GM23338 (cell line): ENCODE results near the gene ZNF774. TPM values are rescaled to one million over a fixed set of nuclear protein-coding genes. Genes with fewer than 3 reads are reported as not detected.

ENCODE experiments used
- ATAC-seq: fragments of 200-7000 bp; cut with Tn5 transposase; 3 replicates; pipeline ENCODE4 v1.9.1; 2020
- DNase-seq: peaks from one replicate; pipeline ENCODE4 v3.0.0-alpha.2; 2015; ENCODE audit warnings: low spot score
- H2AFZ ChIP-seq: fragments of 200-600 bp; sonication (generic); 2 replicates; pipeline ENCODE4 v1.8.0; 2016; ENCODE audit warnings: antibody characterized with exemption, mild to moderate bottlenecking, moderate library complexity
- H3F3A ChIP-seq: fragments of 200-600 bp; sonication (generic); replicated peaks from 2 replicates; pipeline ENCODE4 v1.8.0; 2017; ENCODE audit warnings: antibody characterized with exemption, mixed run types, low read depth
- H3K27ac ChIP-seq: fragments of 200-600 bp; sonication (generic); 2 replicates; pipeline ENCODE4 v1.6.1; 2016; ENCODE audit warnings: low read depth
- H3K27me3 ChIP-seq: fragments of 200-600 bp; sonication (generic); 2 replicates; pipeline ENCODE4 v1.8.0; 2016; ENCODE audit warnings: mild to moderate bottlenecking, mixed run types, moderate library complexity; ENCODE audit not compliant: insufficient read depth
- H3K36me3 ChIP-seq: fragments of 200-600 bp; sonication (generic); 2 replicates; pipeline ENCODE4 v1.8.0; 2016; ENCODE audit warnings: mild to moderate bottlenecking; ENCODE audit not compliant: insufficient read depth
- H3K4me1 ChIP-seq: fragments of 200-600 bp; sonication (generic); 2 replicates; pipeline ENCODE4 v1.8.0; 2016; ENCODE audit warnings: mild to moderate bottlenecking, moderate library complexity; ENCODE audit not compliant: insufficient read depth
- H3K4me2 ChIP-seq: fragments of 200-600 bp; sonication (generic); 2 replicates; pipeline ENCODE4 v1.7.1; 2017; ENCODE audit warnings: mixed run types
- H3K4me3 ChIP-seq: fragments of 200-600 bp; sonication (generic); 2 replicates; pipeline ENCODE4 v1.6.1; 2016; ENCODE audit warnings: mixed run types
- H3K79me2 ChIP-seq: fragments of 200-600 bp; sonication (generic); replicated peaks from 2 replicates; pipeline ENCODE4 v1.8.0; 2017; ENCODE audit warnings: mild to moderate bottlenecking; ENCODE audit not compliant: insufficient read depth
- H3K9me2 ChIP-seq: fragments of 200-600 bp; sonication (generic); 2 replicates; pipeline ENCODE4 v1.8.0; 2017; ENCODE audit not compliant: insufficient read depth
- H4K20me1 ChIP-seq: fragments of 200-600 bp; sonication (generic); replicated peaks from 2 replicates; pipeline ENCODE4 v1.8.0; 2017; ENCODE audit warnings: mild to moderate bottlenecking; ENCODE audit not compliant: insufficient read depth
- H3K27ac Mint-ChIP-seq: 2 replicates; pipeline ENCODE4 v1.8.0; 2020; ENCODE audit warnings: inconsistent platforms, mild to moderate bottlenecking, moderate library complexity, mixed read lengths
- H3K27me3 Mint-ChIP-seq: 3 replicates; pipeline ENCODE4 v1.8.0; 2022; ENCODE audit warnings: low read depth, mild to moderate bottlenecking, moderate library complexity, mixed read lengths, inconsistent platforms; ENCODE audit not compliant: insufficient read depth, poor library complexity
- H3K36me3 Mint-ChIP-seq: 3 replicates; pipeline ENCODE4 v1.8.0; 2021; ENCODE audit warnings: low read depth, mild to moderate bottlenecking, inconsistent platforms, moderate library complexity, mixed read lengths
- H3K4me1 Mint-ChIP-seq: 3 replicates; pipeline ENCODE4 v1.8.0; 2020; ENCODE audit warnings: mild to moderate bottlenecking, inconsistent platforms, mixed read lengths
- H3K4me3 Mint-ChIP-seq: 3 replicates; pipeline ENCODE4 v1.8.0; 2021; ENCODE audit warnings: moderate library complexity, mild to moderate bottlenecking, inconsistent platforms, mixed read lengths
- H3K9me3 Mint-ChIP-seq: 3 replicates; pipeline ENCODE4 v1.8.0; 2020; ENCODE audit warnings: moderate library complexity, mild to moderate bottlenecking, inconsistent platforms, mixed read lengths
- CREB1 ChIP-seq: fragments of 250-450 bp; sonication (Bioruptor Pico); IDR thresholded peaks from 2 replicates; pipeline ENCODE4 v1.5.0; 2020; ENCODE audit warnings: low read depth, mild to moderate bottlenecking, moderate library complexity
- EZH2 ChIP-seq: fragments of 200-600 bp; sonication (generic); IDR thresholded peaks from one replicate; pipeline ENCODE4 v1.8.0; 2017; ENCODE audit warnings: antibody characterized with exemption, mild to moderate bottlenecking, low read depth; ENCODE audit not compliant: unreplicated experiment
- EZH2phosphoT487 ChIP-seq: fragments of 200-600 bp; sonication (generic); IDR thresholded peaks from one replicate; pipeline ENCODE4 v1.8.1; 2018; ENCODE audit warnings: antibody characterized with exemption; ENCODE audit not compliant: unreplicated experiment
- JUNB ChIP-seq: IDR thresholded peaks from one replicate; pipeline ENCODE4 v1.6.1; 2016; ENCODE audit warnings: antibody characterized with exemption; ENCODE audit not compliant: unreplicated experiment
- NANOG ChIP-seq: IDR thresholded peaks from 2 replicates; pipeline ENCODE4 v1.6.1; 2016; ENCODE audit warnings: antibody characterized with exemption, borderline replicate concordance
- POLR2AphosphoS5 ChIP-seq: IDR thresholded peaks from 2 replicates; pipeline ENCODE4 v1.6.1; 2016; ENCODE audit warnings: antibody characterized with exemption, low read depth
- STAT1 ChIP-seq: IDR thresholded peaks from one replicate; pipeline ENCODE4 v1.6.1; 2016; ENCODE audit warnings: antibody characterized with exemption; ENCODE audit not compliant: unreplicated experiment
- ZNF114 ChIP-seq: fragments of 250-450 bp; sonication (Bioruptor Pico); IDR thresholded peaks from 2 replicates; pipeline ENCODE4 v1.5.0; 2020; ENCODE audit warnings: mild to moderate bottlenecking, moderate library complexity
- ZNF331 ChIP-seq: fragments of 250-450 bp; sonication (Bioruptor Pico); IDR thresholded peaks from 2 replicates; pipeline ENCODE4 v1.5.0; 2020; ENCODE audit warnings: low read depth, mild to moderate bottlenecking, moderate library complexity
- polyA plus RNA-seq: library from polyadenylated mRNA; unstranded; fragments of >200 nt; fragmentation: Nextera tagmentation; extraction: Ambion mirVana; gene quantifications from 2 replicates; pipeline ENCODE4 v1.2.1, GENCODE V29; 2016
- total RNA-seq: library from RNA; depleted of rRNA; stranded (reverse); fragments of >200 nt; shearing (Covaris generic); gene quantifications from 2 replicates; pipeline ENCODE4 v1.2.3, GENCODE V29; 2014
- TF ChIP-seq, protein P1 (sequence below): IDR thresholded peaks from 2 replicates; pipeline ENCODE4 v1.6.1; 2016; ENCODE audit warnings: antibody characterized with exemption
- TF ChIP-seq, protein P2 (sequence below): IDR thresholded peaks from one replicate; pipeline ENCODE4 v1.6.1; 2018; ENCODE audit warnings: antibody characterized with exemption; ENCODE audit not compliant: unreplicated experiment
- TF ChIP-seq, protein P3 (sequence below): fragments of 250-450 bp; sonication (Bioruptor Pico); IDR thresholded peaks from 2 replicates; pipeline ENCODE4 v1.5.0; 2020; ENCODE audit warnings: mild to moderate bottlenecking, moderate library complexity
- TF ChIP-seq, protein P4 (sequence below), 2 experiments: fragments of 200-600 bp in 1 of 2; sonication (generic) in 1 of 2; conservative IDR thresholded peaks; 2 replicates each; pipeline versions ENCODE4 v1.5.1 to v1.6.1; 2016 to 2017; ENCODE audit warnings: antibody characterized with exemption in 2 of 2, low read depth in 2 of 2, mild to moderate bottlenecking in 2 of 2, moderate library complexity in 1 of 2

The ZNF774 gene
- total and polyA plus RNA-seq, 2 experiments from 2014 or later = 0.45 to 1.8 TPM

DNA sequence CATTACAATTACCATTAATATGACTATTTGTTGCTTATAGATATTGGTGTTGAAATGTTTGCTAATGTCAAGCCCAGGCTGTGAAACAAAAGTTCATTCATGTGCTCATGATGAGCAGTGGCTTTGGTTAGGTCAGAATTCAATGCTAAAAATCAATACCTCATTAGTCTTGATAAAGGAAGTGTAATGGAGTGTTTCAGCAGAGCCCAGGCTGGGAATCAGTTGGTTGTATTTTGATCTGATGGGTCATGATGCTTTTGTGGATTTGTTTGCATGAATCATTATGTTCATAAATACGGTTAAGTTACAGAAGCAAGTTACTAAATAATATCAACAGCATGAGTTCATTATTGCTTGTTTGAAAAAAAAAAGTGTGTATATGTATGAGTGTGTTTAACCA, 13.6 kb upstream of the ZNF774 start:
- Mint-ChIP-seq H3K9me3 (no peaks in the 10 kb centered on the region), H3K4me3 (no peak overlapping the region), H3K36me3 (no peaks in the 10 kb centered on the region), H3K27ac (no peak overlapping the region), H3K27me3 (peaks cover 4% of the 10 kb centered on the region), H3K4me1 (no peaks in the 10 kb centered on the region; the same call in 2 of the 3 replicates)
- no peak for DNase-seq
- Histone ChIP-seq H3K27me3 (no peaks in the 10 kb centered on the region), H3K79me2 (no peaks in the 10 kb centered on the region), H3K36me3 (no peaks in the 10 kb centered on the region), H2AFZ (no peak overlapping the region), H3K4me1 (no peaks in the 10 kb centered on the region), H3K4me2 (no peak overlapping the region), H3F3A (no peaks in the 10 kb centered on the region), H3K4me3 (no peak overlapping the region), H3K27ac (no peak overlapping the region), H3K9me2 (no peaks in the 10 kb centered on the region), H4K20me1 (no peaks in the 10 kb centered on the region)
- ATAC-seq = no peak
- no peak for TF ChIP-seq NANOG
- no peak for TF ChIP-seq ZNF114 (CRISPR knock-in tag)
- TF ChIP-seq, protein P1, sequence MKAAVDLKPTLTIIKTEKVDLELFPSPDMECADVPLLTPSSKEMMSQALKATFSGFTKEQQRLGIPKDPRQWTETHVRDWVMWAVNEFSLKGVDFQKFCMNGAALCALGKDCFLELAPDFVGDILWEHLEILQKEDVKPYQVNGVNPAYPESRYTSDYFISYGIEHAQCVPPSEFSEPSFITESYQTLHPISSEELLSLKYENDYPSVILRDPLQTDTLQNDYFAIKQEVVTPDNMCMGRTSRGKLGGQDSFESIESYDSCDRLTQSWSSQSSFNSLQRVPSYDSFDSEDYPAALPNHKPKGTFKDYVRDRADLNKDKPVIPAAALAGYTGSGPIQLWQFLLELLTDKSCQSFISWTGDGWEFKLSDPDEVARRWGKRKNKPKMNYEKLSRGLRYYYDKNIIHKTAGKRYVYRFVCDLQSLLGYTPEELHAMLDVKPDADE = no peak
- no peak for TF ChIP-seq EZH2phosphoT487
- TF ChIP-seq, protein P2, sequence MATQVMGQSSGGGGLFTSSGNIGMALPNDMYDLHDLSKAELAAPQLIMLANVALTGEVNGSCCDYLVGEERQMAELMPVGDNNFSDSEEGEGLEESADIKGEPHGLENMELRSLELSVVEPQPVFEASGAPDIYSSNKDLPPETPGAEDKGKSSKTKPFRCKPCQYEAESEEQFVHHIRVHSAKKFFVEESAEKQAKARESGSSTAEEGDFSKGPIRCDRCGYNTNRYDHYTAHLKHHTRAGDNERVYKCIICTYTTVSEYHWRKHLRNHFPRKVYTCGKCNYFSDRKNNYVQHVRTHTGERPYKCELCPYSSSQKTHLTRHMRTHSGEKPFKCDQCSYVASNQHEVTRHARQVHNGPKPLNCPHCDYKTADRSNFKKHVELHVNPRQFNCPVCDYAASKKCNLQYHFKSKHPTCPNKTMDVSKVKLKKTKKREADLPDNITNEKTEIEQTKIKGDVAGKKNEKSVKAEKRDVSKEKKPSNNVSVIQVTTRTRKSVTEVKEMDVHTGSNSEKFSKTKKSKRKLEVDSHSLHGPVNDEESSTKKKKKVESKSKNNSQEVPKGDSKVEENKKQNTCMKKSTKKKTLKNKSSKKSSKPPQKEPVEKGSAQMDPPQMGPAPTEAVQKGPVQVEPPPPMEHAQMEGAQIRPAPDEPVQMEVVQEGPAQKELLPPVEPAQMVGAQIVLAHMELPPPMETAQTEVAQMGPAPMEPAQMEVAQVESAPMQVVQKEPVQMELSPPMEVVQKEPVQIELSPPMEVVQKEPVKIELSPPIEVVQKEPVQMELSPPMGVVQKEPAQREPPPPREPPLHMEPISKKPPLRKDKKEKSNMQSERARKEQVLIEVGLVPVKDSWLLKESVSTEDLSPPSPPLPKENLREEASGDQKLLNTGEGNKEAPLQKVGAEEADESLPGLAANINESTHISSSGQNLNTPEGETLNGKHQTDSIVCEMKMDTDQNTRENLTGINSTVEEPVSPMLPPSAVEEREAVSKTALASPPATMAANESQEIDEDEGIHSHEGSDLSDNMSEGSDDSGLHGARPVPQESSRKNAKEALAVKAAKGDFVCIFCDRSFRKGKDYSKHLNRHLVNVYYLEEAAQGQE = no peak
- TF ChIP-seq STAT1 = no peak
- TF ChIP-seq, protein P3, sequence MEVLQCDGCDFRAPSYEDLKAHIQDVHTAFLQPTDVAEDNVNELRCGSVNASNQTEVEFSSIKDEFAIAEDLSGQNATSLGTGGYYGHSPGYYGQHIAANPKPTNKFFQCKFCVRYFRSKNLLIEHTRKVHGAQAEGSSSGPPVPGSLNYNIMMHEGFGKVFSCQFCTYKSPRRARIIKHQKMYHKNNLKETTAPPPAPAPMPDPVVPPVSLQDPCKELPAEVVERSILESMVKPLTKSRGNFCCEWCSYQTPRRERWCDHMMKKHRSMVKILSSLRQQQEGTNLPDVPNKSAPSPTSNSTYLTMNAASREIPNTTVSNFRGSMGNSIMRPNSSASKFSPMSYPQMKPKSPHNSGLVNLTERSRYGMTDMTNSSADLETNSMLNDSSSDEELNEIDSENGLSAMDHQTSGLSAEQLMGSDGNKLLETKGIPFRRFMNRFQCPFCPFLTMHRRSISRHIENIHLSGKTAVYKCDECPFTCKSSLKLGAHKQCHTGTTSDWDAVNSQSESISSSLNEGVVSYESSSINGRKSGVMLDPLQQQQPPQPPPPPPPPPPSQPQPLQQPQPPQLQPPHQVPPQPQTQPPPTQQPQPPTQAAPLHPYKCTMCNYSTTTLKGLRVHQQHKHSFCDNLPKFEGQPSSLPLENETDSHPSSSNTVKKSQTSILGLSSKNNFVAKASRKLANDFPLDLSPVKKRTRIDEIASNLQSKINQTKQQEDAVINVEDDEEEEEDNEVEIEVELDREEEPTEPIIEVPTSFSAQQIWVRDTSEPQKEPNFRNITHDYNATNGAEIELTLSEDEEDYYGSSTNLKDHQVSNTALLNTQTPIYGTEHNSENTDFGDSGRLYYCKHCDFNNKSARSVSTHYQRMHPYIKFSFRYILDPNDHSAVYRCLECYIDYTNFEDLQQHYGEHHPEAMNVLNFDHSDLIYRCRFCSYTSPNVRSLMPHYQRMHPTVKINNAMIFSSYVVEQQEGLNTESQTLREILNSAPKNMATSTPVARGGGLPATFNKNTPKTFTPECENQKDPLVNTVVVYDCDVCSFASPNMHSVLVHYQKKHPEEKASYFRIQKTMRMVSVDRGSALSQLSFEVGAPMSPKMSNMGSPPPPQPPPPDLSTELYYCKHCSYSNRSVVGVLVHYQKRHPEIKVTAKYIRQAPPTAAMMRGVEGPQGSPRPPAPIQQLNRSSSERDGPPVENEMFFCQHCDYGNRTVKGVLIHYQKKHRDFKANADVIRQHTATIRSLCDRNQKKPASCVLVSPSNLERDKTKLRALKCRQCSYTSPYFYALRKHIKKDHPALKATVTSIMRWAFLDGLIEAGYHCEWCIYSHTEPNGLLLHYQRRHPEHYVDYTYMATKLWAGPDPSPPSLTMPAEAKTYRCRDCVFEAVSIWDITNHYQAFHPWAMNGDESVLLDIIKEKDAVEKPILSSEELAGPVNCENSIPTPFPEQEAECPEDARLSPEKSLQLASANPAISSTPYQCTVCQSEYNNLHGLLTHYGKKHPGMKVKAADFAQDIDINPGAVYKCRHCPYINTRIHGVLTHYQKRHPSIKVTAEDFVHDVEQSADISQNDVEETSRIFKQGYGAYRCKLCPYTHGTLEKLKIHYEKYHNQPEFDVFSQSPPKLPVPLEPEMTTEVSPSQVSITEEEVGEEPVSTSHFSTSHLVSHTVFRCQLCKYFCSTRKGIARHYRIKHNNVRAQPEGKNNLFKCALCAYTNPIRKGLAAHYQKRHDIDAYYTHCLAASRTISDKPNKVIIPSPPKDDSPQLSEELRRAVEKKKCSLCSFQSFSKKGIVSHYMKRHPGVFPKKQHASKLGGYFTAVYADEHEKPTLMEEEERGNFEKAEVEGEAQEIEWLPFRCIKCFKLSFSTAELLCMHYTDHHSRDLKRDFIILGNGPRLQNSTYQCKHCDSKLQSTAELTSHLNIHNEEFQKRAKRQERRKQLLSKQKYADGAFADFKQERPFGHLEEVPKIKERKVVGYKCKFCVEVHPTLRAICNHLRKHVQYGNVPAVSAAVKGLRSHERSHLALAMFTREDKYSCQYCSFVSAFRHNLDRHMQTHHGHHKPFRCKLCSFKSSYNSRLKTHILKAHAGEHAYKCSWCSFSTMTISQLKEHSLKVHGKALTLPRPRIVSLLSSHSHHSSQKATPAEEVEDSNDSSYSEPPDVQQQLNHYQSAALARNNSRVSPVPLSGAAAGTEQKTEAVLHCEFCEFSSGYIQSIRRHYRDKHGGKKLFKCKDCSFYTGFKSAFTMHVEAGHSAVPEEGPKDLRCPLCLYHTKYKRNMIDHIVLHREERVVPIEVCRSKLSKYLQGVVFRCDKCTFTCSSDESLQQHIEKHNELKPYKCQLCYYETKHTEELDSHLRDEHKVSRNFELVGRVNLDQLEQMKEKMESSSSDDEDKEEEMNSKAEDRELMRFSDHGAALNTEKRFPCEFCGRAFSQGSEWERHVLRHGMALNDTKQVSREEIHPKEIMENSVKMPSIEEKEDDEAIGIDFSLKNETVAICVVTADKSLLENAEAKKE (CRISPR knock-in tag) = no peak
- TF ChIP-seq JUNB = no peak
- no peak for TF ChIP-seq POLR2AphosphoS5
- TF ChIP-seq ZNF331 (CRISPR knock-in tag) = no peak
- no peak for TF ChIP-seq EZH2
- no peak for TF ChIP-seq CREB1
- TF ChIP-seq, protein P4, sequence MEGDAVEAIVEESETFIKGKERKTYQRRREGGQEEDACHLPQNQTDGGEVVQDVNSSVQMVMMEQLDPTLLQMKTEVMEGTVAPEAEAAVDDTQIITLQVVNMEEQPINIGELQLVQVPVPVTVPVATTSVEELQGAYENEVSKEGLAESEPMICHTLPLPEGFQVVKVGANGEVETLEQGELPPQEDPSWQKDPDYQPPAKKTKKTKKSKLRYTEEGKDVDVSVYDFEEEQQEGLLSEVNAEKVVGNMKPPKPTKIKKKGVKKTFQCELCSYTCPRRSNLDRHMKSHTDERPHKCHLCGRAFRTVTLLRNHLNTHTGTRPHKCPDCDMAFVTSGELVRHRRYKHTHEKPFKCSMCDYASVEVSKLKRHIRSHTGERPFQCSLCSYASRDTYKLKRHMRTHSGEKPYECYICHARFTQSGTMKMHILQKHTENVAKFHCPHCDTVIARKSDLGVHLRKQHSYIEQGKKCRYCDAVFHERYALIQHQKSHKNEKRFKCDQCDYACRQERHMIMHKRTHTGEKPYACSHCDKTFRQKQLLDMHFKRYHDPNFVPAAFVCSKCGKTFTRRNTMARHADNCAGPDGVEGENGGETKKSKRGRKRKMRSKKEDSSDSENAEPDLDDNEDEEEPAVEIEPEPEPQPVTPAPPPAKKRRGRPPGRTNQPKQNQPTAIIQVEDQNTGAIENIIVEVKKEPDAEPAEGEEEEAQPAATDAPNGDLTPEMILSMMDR (conservative IDR thresholded peaks at IDR 0.05; ENCODE audit: low read depth in 2 of 2) = no peak
